Neutrophil (primary cell): ENCODE measurements around the gene MLLT10.

ENCODE experiments used
- H3K27ac ChIP-seq: fragments of 200-600 bp; sonication (generic); 2 replicates; pipeline ENCODE4 v1.5.1; 2016; ENCODE audit warnings: mild to moderate bottlenecking, moderate library complexity
- H3K27me3 ChIP-seq: fragments of 200-600 bp; sonication (generic); 2 replicates; pipeline ENCODE4 v1.6.0; 2016; ENCODE audit warnings: mild to moderate bottlenecking
- H3K36me3 ChIP-seq: fragments of 200-600 bp; sonication (generic); 2 replicates; pipeline ENCODE4 v1.5.1; 2017
- H3K4me1 ChIP-seq, 2 experiments: fragments of 200-600 bp in 1 of 2; sonication (generic) in 1 of 2; 1 replicate in 1 of 2; 2 replicates in 1 of 2; pipeline versions ENCODE4 v1.5.1 to v1.6.1; 2013 to 2016; ENCODE audit warnings: low read depth in 1 of 2, low read length in 1 of 2, mild to moderate bottlenecking in 1 of 2, moderate library complexity in 1 of 2; ENCODE audit not compliant: control insufficient read depth in 1 of 2, insufficient read depth in 1 of 2
- H3K4me3 ChIP-seq, 2 experiments: fragments of 200-600 bp in 1 of 2; sonication (generic) in 1 of 2; 1 replicate in 1 of 2; 2 replicates in 1 of 2; pipeline ENCODE4 v1.5.1; 2013 to 2016; ENCODE audit warnings: low read depth in 1 of 2, low read length in 1 of 2, mild to moderate bottlenecking in 1 of 2, moderate library complexity in 1 of 2
- H3K9me3 ChIP-seq: fragments of 200-600 bp; sonication (generic); 2 replicates; pipeline ENCODE4 v1.5.1; 2016
- CTCF ChIP-seq: fragments of 200-600 bp; sonication (generic); IDR thresholded peaks from 2 replicates; pipeline ENCODE4 v1.5.1; 2016; ENCODE audit warnings: antibody characterized with exemption

MLLT10 gene

GRCh38 chr10:21737106-21737505 lies 203.1 kb downstream of the MLLT10 start:
- H3K27me3 ChIP-seq = no peaks in the 10 kb centered on the region
- peaks cover 7% of the 10 kb centered on the region in 2 experiments for H3K4me1 ChIP-seq
- H3K27ac ChIP-seq = no peak overlapping the region
- no peak for TF ChIP-seq CTCF
- H3K4me3 ChIP-seq = no peak overlapping the region
- H3K36me3 ChIP-seq = peaks cover 74% of the 10 kb centered on the region
- H3K9me3 ChIP-seq = no peaks in the 10 kb centered on the region

GRCh38 chr10:21740989-21741388 lies 207.0 kb downstream of the MLLT10 start:
- Histone ChIP-seq H3K4me1 (peaks cover 7% of the 10 kb centered on the region in 2 experiments), H3K27ac (no peak overlapping the region), H3K36me3 (peaks cover 75% of the 10 kb centered on the region), H3K27me3 (no peaks in the 10 kb centered on the region), H3K9me3 (no peaks in the 10 kb centered on the region), H3K4me3 (no peak overlapping the region)
- TF ChIP-seq CTCF = no peak

GRCh38 chr10:21742740-21743412 lies 208.8 kb downstream of the MLLT10 start:
- H3K4me3 ChIP-seq = no peak overlapping the region
- H3K4me1 ChIP-seq = no peaks in the 10 kb centered on the region
- H3K27me3 ChIP-seq = no peaks in the 10 kb centered on the region
- no peak for TF ChIP-seq CTCF
- H3K9me3 ChIP-seq = no peaks in the 10 kb centered on the region
- peaks cover 69% of the 10 kb centered on the region for H3K36me3 ChIP-seq
- no peak overlapping the region for H3K27ac ChIP-seq

GRCh38 chr10:21744223-21744622 lies 210.2 kb downstream of the MLLT10 start:
- Histone ChIP-seq H3K4me1 (no peaks in the 10 kb centered on the region), H3K27me3 (no peaks in the 10 kb centered on the region), H3K9me3 (no peaks in the 10 kb centered on the region), H3K4me3 (no peak overlapping the region), H3K27ac (no peak overlapping the region), H3K36me3 (peaks cover 56% of the 10 kb centered on the region)
- no peak for TF ChIP-seq CTCF

GRCh38 chr10:21746118-21746517 lies 212.1 kb downstream of the MLLT10 start:
- Histone ChIP-seq H3K4me3 (no peak overlapping the region), H3K36me3 (peaks cover 38% of the 10 kb centered on the region), H3K4me1 (no peaks in the 10 kb centered on the region), H3K9me3 (no peaks in the 10 kb centered on the region), H3K27ac (no peak overlapping the region), H3K27me3 (no peaks in the 10 kb centered on the region)
- no peak for TF ChIP-seq CTCF
